GM19438 (cell line): ENCODE measurements around the gene TBC1D16.

ENCODE experiments used
- ATAC-seq: cut with Tn5 transposase; IDR thresholded peaks from one replicate; pipeline ENCODE4 v1.9.1; 2021; ENCODE audit warnings: low read depth; ENCODE audit not compliant: unreplicated experiment

TBC1D16 gene

GRCh38 chr17:79954281-79955166 lies 81.1 kb downstream of the TBC1D16 start:
- ATAC-seq: no peak

- no peak for ATAC-seq
These were observed 82.3 kb downstream of the TBC1D16 start for GRCh38 chr17:79953335-79953734.

GRCh38 chr17:79952901-79953300 lies 82.8 kb downstream of the TBC1D16 start:
- no peak for ATAC-seq

GRCh38 chr17:79952265-79952877 lies 83.3 kb downstream of the TBC1D16 start:
- no peak for ATAC-seq

- ATAC-seq: no peak
These were observed 84.1 kb downstream of the TBC1D16 start for GRCh38 chr17:79951361-79952264.

- ATAC-seq: no peak
These were observed 84.9 kb downstream of the TBC1D16 start for GRCh38 chr17:79950751-79951150.

- ATAC-seq: no peak
These were observed 85.4 kb downstream of the TBC1D16 start for GRCh38 chr17:79950306-79950705.

GRCh38 chr17:79949656-79950209 lies 85.9 kb downstream of the TBC1D16 start:
- ATAC-seq: no peak

- no peak for ATAC-seq
These were observed 86.6 kb downstream of the TBC1D16 start for GRCh38 chr17:79948945-79949655.

GRCh38 chr17:79948406-79948944 lies 87.2 kb downstream of the TBC1D16 start:
- no peak for ATAC-seq

- ATAC-seq: no peak
These were observed 88.2 kb downstream of the TBC1D16 start for GRCh38 chr17:79947351-79948031.

- ATAC-seq: no peak
These were observed 89.1 kb downstream of the TBC1D16 start for GRCh38 chr17:79946352-79947231.

- ATAC-seq: no peak
These were observed 89.9 kb downstream of the TBC1D16 start for GRCh38 chr17:79945591-79946255.

- no peak for ATAC-seq
These were observed 90.8 kb downstream of the TBC1D16 start for GRCh38 chr17:79944821-79945391.

- no peak for ATAC-seq
These were observed 91.3 kb downstream of the TBC1D16 start for GRCh38 chr17:79944251-79944812.

GRCh38 chr17:79943347-79944241 lies 92.1 kb downstream of the TBC1D16 start:
- no peak for ATAC-seq
